ENCODE data around the gene CTAGE8. TPM values are rescaled to one million over a fixed set of nuclear protein-coding genes. Genes with fewer than 3 reads are reported as not detected.
"Not testable (repeated sequence)": the region's sequence is repeated elsewhere in the genome, so short reads cannot be mapped to it uniquely, and the experiment has no call there.

CTAGE8 gene
- total and polyA plus RNA-seq, 2 of the 8 experiments (the other 6 are each of a cell fraction or from before 2014, with no cell fraction given), result not detected

- H3K9ac ChIP-seq (replicated peaks in 1 of 4; ENCODE audit: extremely low read depth in 1 of 4, low read depth in 3 of 4, low read length in 3 of 4); H2BK5ac ChIP-seq (ENCODE audit: low read depth, low read length); H2AFZ ChIP-seq (ENCODE audit: low read length); H2BK20ac ChIP-seq (ENCODE audit: low read length); H3K79me2 ChIP-seq (ENCODE audit: control insufficient read depth in 1 of 2, insufficient read depth in 2 of 2, low read length in 2 of 2); H3K9me3 ChIP-seq (ENCODE audit: insufficient read depth in 2 of 2, low read depth in 1 of 2, low read length in 1 of 2); CTCF ChIA-PET (ENCODE audit: partially characterized antibody); H3K23ac ChIP-seq (ENCODE audit: insufficient read length); H2BK120ac ChIP-seq (replicated peaks; ENCODE audit: low read depth, low read length); H3K27ac ChIP-seq (ENCODE audit: low read depth, low read length); H2AK5ac ChIP-seq (ENCODE audit: low read depth, low read length); H3K4me2 ChIP-seq (ENCODE audit: insufficient read depth in 1 of 2, low read depth in 2 of 2, low read length in 2 of 2); H3K18ac ChIP-seq (ENCODE audit: extremely low read depth, low read length); DNase-seq (ENCODE audit: low read depth in 1 of 2, low spot score in 2 of 2); FAIRE-seq; H3K79me1 ChIP-seq (ENCODE audit: low read depth, low read length); H3K4me3 ChIP-seq (ENCODE audit: extremely low read depth in 1 of 4, insufficient read depth in 2 of 4, low read depth in 3 of 4, low read length in 4 of 4); H3K4me1 ChIP-seq (replicated peaks in 1 of 4; ENCODE audit: control insufficient read depth in 3 of 4, insufficient read depth in 4 of 4, low read length in 3 of 4); H3K27me3 ChIP-seq (replicated peaks in 1 of 4; ENCODE audit: control insufficient read depth in 3 of 4, extremely low read depth in 1 of 4, insufficient read depth in 3 of 4, low read length in 3 of 4); H3K4ac ChIP-seq (replicated peaks; ENCODE audit: insufficient read length, low read depth, low read length); H3K23me2 ChIP-seq (ENCODE audit: low read depth, low read length); H4K91ac ChIP-seq (replicated peaks; ENCODE audit: insufficient read length, low read length); H3K36me3 ChIP-seq (ENCODE audit: control insufficient read depth in 2 of 4, insufficient read depth in 4 of 4, low read length in 3 of 4); H2BK15ac ChIP-seq (ENCODE audit: low read length); POLR2A ChIA-PET (ENCODE audit: partially characterized antibody); H3K56ac ChIP-seq (replicated peaks; ENCODE audit: insufficient read length, low read depth, low read length); H3K14ac ChIP-seq (ENCODE audit: insufficient read length); H4K5ac ChIP-seq (ENCODE audit: insufficient read length, low read depth, low read length); H4K8ac ChIP-seq (ENCODE audit: extremely low read depth, insufficient read depth, low read length); H4K20me1 ChIP-seq (replicated peaks in 1 of 2; ENCODE audit: control insufficient read depth in 1 of 2, insufficient read depth in 2 of 2, low read length in 2 of 2); H2BK12ac ChIP-seq (ENCODE audit: low read depth, low read length): not testable (repeated sequence)
Measured at GRCh38 chr7:144217200-144217599, 51.9 kb downstream of the CTAGE8 start.

Other genes with a start within 250 kb of the CTAGE8 start
- gene OR2A5, start 220.3 kb downstream of the CTAGE8 start, total RNA-seq (2021; fragmentation: NEBNext Ultra II Directional; extraction: Animal tissue kit (Norgen Biotek cat#: 25700)), result not detected in 2 replicates
- gene OR2A5, start 220.3 kb downstream of the CTAGE8 start, polyA plus RNA-seq (2011; rRNA removed), result not detected in 2 replicates
- gene OR2A25, start 199.5 kb downstream of the CTAGE8 start, total RNA-seq (2021; fragmentation: NEBNext Ultra II Directional; extraction: Animal tissue kit (Norgen Biotek cat#: 25700)), result not detected in 2 replicates
- not detected in 2 replicates for gene OR2A25, start 199.5 kb downstream of the CTAGE8 start, polyA plus RNA-seq (2011; rRNA removed)
- not detected in 2 replicates for gene OR2A12, start 183.0 kb downstream of the CTAGE8 start, total RNA-seq (2021; fragmentation: NEBNext Ultra II Directional; extraction: Animal tissue kit (Norgen Biotek cat#: 25700))
- gene OR2A12, start 183.0 kb downstream of the CTAGE8 start, polyA plus RNA-seq (2011; rRNA removed), result not detected in 2 replicates
- gene OR2A2, start 159.7 kb downstream of the CTAGE8 start, total RNA-seq (2021; fragmentation: NEBNext Ultra II Directional; extraction: Animal tissue kit (Norgen Biotek cat#: 25700)), result not detected in 2 replicates
- not detected in 2 replicates for gene OR2A2, start 159.7 kb downstream of the CTAGE8 start, polyA plus RNA-seq (2011; rRNA removed)
- gene OR2A14, start 146.1 kb downstream of the CTAGE8 start, total RNA-seq (2021; fragmentation: NEBNext Ultra II Directional; extraction: Animal tissue kit (Norgen Biotek cat#: 25700)), result not detected in 2 replicates
- gene OR2A14, start 146.1 kb downstream of the CTAGE8 start, polyA plus RNA-seq (2011; rRNA removed), result not detected in 2 replicates
- gene CTAGE4, start 85.8 kb downstream of the CTAGE8 start, total RNA-seq (2021; fragmentation: NEBNext Ultra II Directional; extraction: Animal tissue kit (Norgen Biotek cat#: 25700)), result 9.8 and 10.3 TPM in 2 replicates
- 1.7 and 2.9 TPM in 2 replicates for gene CTAGE4, start 85.8 kb downstream of the CTAGE8 start, polyA plus RNA-seq (2011; rRNA removed)
- 11.8 and 14.2 TPM in 2 replicates for gene ARHGEF35, start 73.5 kb downstream of the CTAGE8 start, total RNA-seq (2021; fragmentation: NEBNext Ultra II Directional; extraction: Animal tissue kit (Norgen Biotek cat#: 25700))
- gene ARHGEF35, start 73.5 kb downstream of the CTAGE8 start, polyA plus RNA-seq (2011; rRNA removed), result 0.86 and 1.3 TPM in 2 replicates
- gene OR2A42, start 29.7 kb downstream of the CTAGE8 start, total RNA-seq (2021; fragmentation: NEBNext Ultra II Directional; extraction: Animal tissue kit (Norgen Biotek cat#: 25700)), result not detected in 2 replicates
- 0.09 TPM in 1 of 2 replicates, not detected in the other for gene OR2A42, start 29.7 kb downstream of the CTAGE8 start, polyA plus RNA-seq (2011; rRNA removed)
- 1.6 and 1.9 TPM in 2 replicates for gene OR2A7, start 4.5 kb downstream of the CTAGE8 start, total RNA-seq (2021; fragmentation: NEBNext Ultra II Directional; extraction: Animal tissue kit (Norgen Biotek cat#: 25700))
- gene OR2A7, start 4.5 kb downstream of the CTAGE8 start, polyA plus RNA-seq (2011; rRNA removed), result 3.3 and 3.4 TPM in 2 replicates
- not detected in 2 replicates for gene OR2A1, start 43.1 kb upstream of the CTAGE8 start, total RNA-seq (2021; fragmentation: NEBNext Ultra II Directional; extraction: Animal tissue kit (Norgen Biotek cat#: 25700))
- 0.05 and 0.11 TPM in 2 replicates for gene OR2A1, start 43.1 kb upstream of the CTAGE8 start, polyA plus RNA-seq (2011; rRNA removed)
- gene ARHGEF5, start 86.1 kb upstream of the CTAGE8 start, total RNA-seq (2021; fragmentation: NEBNext Ultra II Directional; extraction: Animal tissue kit (Norgen Biotek cat#: 25700)), result 32.7 and 34.6 TPM in 2 replicates
- gene ARHGEF5, start 86.1 kb upstream of the CTAGE8 start, polyA plus RNA-seq (2011; rRNA removed), result 12.8 and 22.2 TPM in 2 replicates
- not detected in 2 replicates for gene NOBOX, start 134.4 kb upstream of the CTAGE8 start, total RNA-seq (2021; fragmentation: NEBNext Ultra II Directional; extraction: Animal tissue kit (Norgen Biotek cat#: 25700))
- gene NOBOX, start 134.4 kb upstream of the CTAGE8 start, polyA plus RNA-seq (2011; rRNA removed), result not detected in 2 replicates